Fibroblast of lung (primary cell): ENCODE measurements around the gene ARHGEF12. TPM values are rescaled to one million over a fixed set of nuclear protein-coding genes. Genes with fewer than 3 reads are reported as not detected.

ENCODE experiments used
- DNase-seq, 2 donors: peaks; one replicate each; pipeline versions ENCODE4 v3.0.0 to v3.0.0-alpha.2; 2010; ENCODE audit warnings: low read depth in 2 of 2
- H2AFZ ChIP-seq: 2 replicates; pipeline ENCODE4 v1.5.1; 2012; ENCODE audit warnings: low read length, control low read depth, inconsistent platforms
- H3K27ac ChIP-seq: 2 replicates; pipeline ENCODE4 v1.5.1; 2011; ENCODE audit warnings: low read length, control low read depth; ENCODE audit not compliant: insufficient read depth
- H3K27me3 ChIP-seq: 2 replicates; pipeline ENCODE4 v1.5.1; 2011; ENCODE audit warnings: mild to moderate bottlenecking, low read length; ENCODE audit not compliant: control insufficient read depth, insufficient read depth
- H3K36me3 ChIP-seq: 2 replicates; pipeline ENCODE4 v1.5.1; 2011; ENCODE audit warnings: low read length; ENCODE audit not compliant: control insufficient read depth, insufficient read depth
- H3K4me1 ChIP-seq: 2 replicates; pipeline ENCODE4 v1.5.1; 2011; ENCODE audit warnings: low read length; ENCODE audit not compliant: control insufficient read depth, insufficient read depth; ENCODE audit errors: extremely low read depth
- H3K4me2 ChIP-seq: 2 replicates; pipeline ENCODE4 v1.5.1; 2011; ENCODE audit warnings: low read length, control low read depth; ENCODE audit not compliant: insufficient read depth; ENCODE audit errors: extremely low read depth
- H3K4me3 ChIP-seq, 4 experiments: fragments of 200-600 bp in 1 of 4; sonication (generic) in 1 of 4; replicated peaks in 1 of 4; 2 replicates each; pipeline ENCODE4 v1.5.1; 2011 to 2016; ENCODE audit warnings: low read length in 4 of 4, low read depth in 3 of 4, mild to moderate bottlenecking in 3 of 4, control low read depth in 2 of 4, inconsistent platforms in 1 of 4, mixed read lengths in 1 of 4; ENCODE audit not compliant: insufficient read depth in 1 of 4; ENCODE audit errors: control extremely low read depth in 1 of 4
- H3K79me2 ChIP-seq: 2 replicates; pipeline ENCODE4 v1.5.1; 2012; ENCODE audit warnings: mild to moderate bottlenecking, low read length, inconsistent platforms; ENCODE audit not compliant: control insufficient read depth, insufficient read depth
- H3K9ac ChIP-seq: 2 replicates; pipeline ENCODE4 v1.5.1; 2011; ENCODE audit warnings: mild to moderate bottlenecking, low read length, control low read depth; ENCODE audit not compliant: insufficient read depth
- H3K9me3 ChIP-seq: 2 replicates; pipeline ENCODE4 v1.5.1; 2012; ENCODE audit warnings: low read depth, low read length; ENCODE audit not compliant: control insufficient read depth, insufficient read depth
- H4K20me1 ChIP-seq: 2 replicates; pipeline ENCODE4 v1.5.1; 2011; ENCODE audit warnings: low read length; ENCODE audit not compliant: control insufficient read depth, insufficient read depth; ENCODE audit errors: extremely low read depth
- EZH2 ChIP-seq: IDR thresholded peaks from 2 replicates; pipeline ENCODE4 v1.5.1; 2012; ENCODE audit warnings: low read length, control low read depth, mild to moderate bottlenecking; ENCODE audit errors: missing control alignments
- polyA plus RNA-seq, 2 donors: library from polyadenylated mRNA; depleted of rRNA in 1 of 2; stranded (reverse) in 1 of 2; unstranded in 1 of 2; fragments of >200 nt; gene quantifications; 2 replicates each; pipeline ENCODE4 v1.2.1, GENCODE V29; 2011 to 2012; ENCODE audit warnings: missing spikeins in 1 of 2
- total RNA-seq: library from RNA; depleted of rRNA; stranded (reverse); fragments of >200 nt; gene quantifications from 2 replicates; pipeline ENCODE4 v1.2.1, GENCODE V29; 2014
- TF ChIP-seq, protein P1 (sequence below), 2 donors: IDR thresholded peaks in 1 of 2; conservative IDR thresholded peaks in 1 of 2; 1 replicate in 1 of 2; 2 replicates in 1 of 2; pipeline ENCODE4 v1.5.1; 2011 to 2012; ENCODE audit warnings: low read length in 2 of 2, control low read depth in 1 of 2, inconsistent platforms in 1 of 2, low read depth in 1 of 2, mild to moderate bottlenecking in 1 of 2

The ARHGEF12 gene
- total and polyA plus RNA-seq, 2 donors (not counting 1 experiment from before 2014, with no cell fraction given) = 63.1 to 141 TPM

DNA sequence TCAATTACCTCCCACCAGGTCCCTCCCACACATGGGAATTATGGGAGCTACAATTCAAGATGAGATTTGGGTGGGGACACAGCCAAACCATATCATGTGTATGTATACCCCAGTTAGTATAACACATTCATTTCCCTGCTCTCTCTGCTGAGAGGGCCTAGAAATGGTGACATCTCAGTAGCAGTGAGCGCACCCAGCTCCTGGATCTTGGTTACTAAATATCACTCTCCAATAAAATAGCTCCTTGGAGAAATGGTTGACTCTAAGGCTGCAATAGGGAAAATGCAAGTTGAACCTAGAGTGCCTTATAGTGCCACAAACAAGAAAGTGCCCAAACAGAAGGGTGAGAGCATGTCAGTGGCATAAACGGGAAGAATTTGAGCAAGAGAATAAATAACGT, 59.6 kb downstream of the ARHGEF12 start:
- H3K27me3 ChIP-seq = no peaks in the 10 kb centered on the region
- peaks cover 47% of the 10 kb centered on the region for H3K79me2 ChIP-seq
- H3K9ac ChIP-seq = no peak overlapping the region
- no peak overlapping the region for H3K4me2 ChIP-seq
- H3K4me1 ChIP-seq = peaks cover 10% of the 10 kb centered on the region
- TF ChIP-seq EZH2 = no peak
- TF ChIP-seq, protein P1, sequence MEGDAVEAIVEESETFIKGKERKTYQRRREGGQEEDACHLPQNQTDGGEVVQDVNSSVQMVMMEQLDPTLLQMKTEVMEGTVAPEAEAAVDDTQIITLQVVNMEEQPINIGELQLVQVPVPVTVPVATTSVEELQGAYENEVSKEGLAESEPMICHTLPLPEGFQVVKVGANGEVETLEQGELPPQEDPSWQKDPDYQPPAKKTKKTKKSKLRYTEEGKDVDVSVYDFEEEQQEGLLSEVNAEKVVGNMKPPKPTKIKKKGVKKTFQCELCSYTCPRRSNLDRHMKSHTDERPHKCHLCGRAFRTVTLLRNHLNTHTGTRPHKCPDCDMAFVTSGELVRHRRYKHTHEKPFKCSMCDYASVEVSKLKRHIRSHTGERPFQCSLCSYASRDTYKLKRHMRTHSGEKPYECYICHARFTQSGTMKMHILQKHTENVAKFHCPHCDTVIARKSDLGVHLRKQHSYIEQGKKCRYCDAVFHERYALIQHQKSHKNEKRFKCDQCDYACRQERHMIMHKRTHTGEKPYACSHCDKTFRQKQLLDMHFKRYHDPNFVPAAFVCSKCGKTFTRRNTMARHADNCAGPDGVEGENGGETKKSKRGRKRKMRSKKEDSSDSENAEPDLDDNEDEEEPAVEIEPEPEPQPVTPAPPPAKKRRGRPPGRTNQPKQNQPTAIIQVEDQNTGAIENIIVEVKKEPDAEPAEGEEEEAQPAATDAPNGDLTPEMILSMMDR (conservative IDR thresholded peaks at IDR 0.05 in 1 of 2, IDR thresholded peaks at IDR 0.05 in 1 of 2; ENCODE audit: low read depth in 1 of 2, low read length in 2 of 2) = no peak
- no peak overlapping the region for H3K27ac ChIP-seq
- H3K9me3 ChIP-seq = no peaks in the 10 kb centered on the region
- H3K36me3 ChIP-seq = no peaks in the 10 kb centered on the region
- H4K20me1 ChIP-seq = peaks cover 2% of the 10 kb centered on the region
- no peak overlapping the region for H2AFZ ChIP-seq
- H3K4me3 ChIP-seq = no peak overlapping the region
- no peak for DNase-seq

DNA sequence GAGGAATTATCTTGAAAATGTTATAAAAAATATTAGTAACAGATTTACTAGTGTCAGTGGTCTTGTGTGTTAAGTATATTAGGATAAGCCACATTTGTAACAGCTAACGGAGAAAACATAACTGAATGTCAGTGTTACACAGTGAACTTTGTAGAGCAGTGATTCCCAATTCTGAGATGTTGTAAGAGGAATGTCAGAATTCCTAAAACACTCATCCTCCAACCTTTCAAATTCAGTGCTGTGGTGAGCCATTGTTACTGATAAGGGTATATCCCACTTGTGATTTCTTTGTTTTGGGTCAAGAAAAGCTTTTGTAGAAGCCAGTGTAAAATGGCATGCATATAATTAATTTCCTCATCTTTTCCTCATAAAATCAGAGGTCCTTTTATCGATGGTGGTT, 61.9 kb downstream of the ARHGEF12 start:
- Histone ChIP-seq H3K79me2 (peaks cover 47% of the 10 kb centered on the region), H3K27ac (no peak overlapping the region), H3K4me1 (peaks cover 7% of the 10 kb centered on the region), H3K9ac (no peak overlapping the region), H4K20me1 (peaks cover 4% of the 10 kb centered on the region), H3K4me2 (no peak overlapping the region), H3K36me3 (no peaks in the 10 kb centered on the region), H3K9me3 (no peaks in the 10 kb centered on the region), H3K27me3 (no peaks in the 10 kb centered on the region), H3K4me3 (no peak overlapping the region), H2AFZ (no peak overlapping the region)
- TF ChIP-seq, protein P1 (conservative IDR thresholded peaks at IDR 0.05 in 1 of 2, IDR thresholded peaks at IDR 0.05 in 1 of 2; ENCODE audit: low read depth in 1 of 2, low read length in 2 of 2) = no peak
- TF ChIP-seq EZH2 = no peak
- DNase-seq = peak in 1 of 2 donors; percentile 81

- H3K4me3 ChIP-seq = no peak overlapping the region
- no peaks in the 10 kb centered on the region for H3K27me3 ChIP-seq
- no peak overlapping the region for H3K9ac ChIP-seq
- no peak overlapping the region for H2AFZ ChIP-seq
- H3K4me2 ChIP-seq = no peak overlapping the region
- H3K4me1 ChIP-seq = peaks cover 7% of the 10 kb centered on the region
- H4K20me1 ChIP-seq = peaks cover 4% of the 10 kb centered on the region
- H3K79me2 ChIP-seq = peaks cover 56% of the 10 kb centered on the region
- no peak for TF ChIP-seq EZH2
- TF ChIP-seq, protein P1 (conservative IDR thresholded peaks at IDR 0.05 in 1 of 2, IDR thresholded peaks at IDR 0.05 in 1 of 2; ENCODE audit: low read depth in 1 of 2, low read length in 2 of 2) = no peak
- peak; percentile 65 to 75 for DNase-seq
- no peaks in the 10 kb centered on the region for H3K9me3 ChIP-seq
- no peak overlapping the region for H3K27ac ChIP-seq
- no peaks in the 10 kb centered on the region for H3K36me3 ChIP-seq
Measured at GRCh38 chr11:120399307-120399706, 63.1 kb downstream of the ARHGEF12 start.
